DOHH2 (cell line): ENCODE results near the gene CREB3L2.

Experiments used
- H3F3A ChIP-seq: fragments of 200-600 bp; sonication (generic), shearing (Covaris generic); 2 replicates; pipeline ENCODE4 v1.6.0; 2016; ENCODE audit warnings: antibody characterized with exemption, mild to moderate bottlenecking; ENCODE audit not compliant: control insufficient read depth, insufficient read depth
- H3K27ac ChIP-seq: fragments of 200-600 bp; sonication (generic); 2 replicates; pipeline ENCODE4 v1.5.1; 2014; ENCODE audit warnings: low read depth, mild to moderate bottlenecking, low read length, moderate library complexity
- H3K27me3 ChIP-seq: fragments of 200-600 bp; sonication (generic); 2 replicates; pipeline ENCODE4 v1.6.1; 2014; ENCODE audit warnings: mild to moderate bottlenecking, low read length, mixed read lengths; ENCODE audit not compliant: control insufficient read depth
- H3K36me3 ChIP-seq: fragments of 200-600 bp; sonication (generic); 2 replicates; pipeline ENCODE4 v1.6.1; 2014; ENCODE audit warnings: mild to moderate bottlenecking, low read length, moderate library complexity, mixed read lengths; ENCODE audit not compliant: control insufficient read depth
- H3K4me1 ChIP-seq: fragments of 200-600 bp; sonication (generic); 2 replicates; pipeline ENCODE4 v1.6.1; 2014; ENCODE audit warnings: mild to moderate bottlenecking, low read length, mixed read lengths; ENCODE audit not compliant: control insufficient read depth
- H3K4me2 ChIP-seq: fragments of 200-600 bp; sonication (generic); 2 replicates; pipeline ENCODE4 v1.6.0; 2014; ENCODE audit warnings: mild to moderate bottlenecking, low read length, moderate library complexity
- H3K4me3 ChIP-seq: fragments of 200-600 bp; sonication (generic); 2 replicates; pipeline ENCODE4 v1.5.1; 2014; ENCODE audit warnings: mild to moderate bottlenecking, low read length, mixed read lengths
- H3K79me2 ChIP-seq: fragments of 200-600 bp; sonication (generic); 2 replicates; pipeline ENCODE4 v1.6.1; 2014; ENCODE audit warnings: mild to moderate bottlenecking, low read length, mixed read lengths; ENCODE audit not compliant: control insufficient read depth
- H3K9me2 ChIP-seq: fragments of 200-600 bp; sonication (generic); replicated peaks from 2 replicates; pipeline ENCODE4 v1.6.1; 2014; ENCODE audit warnings: mild to moderate bottlenecking, low read length, mixed read lengths; ENCODE audit not compliant: control insufficient read depth
- H3K9me3 ChIP-seq: fragments of 200-600 bp; sonication (generic); 2 replicates; pipeline ENCODE4 v1.6.1; 2014; ENCODE audit warnings: antibody characterized with exemption, low read length, mixed read lengths; ENCODE audit not compliant: control insufficient read depth, insufficient read depth
- H4K20me1 ChIP-seq: fragments of 200-600 bp; sonication (generic); 2 replicates; pipeline ENCODE4 v1.6.0; 2014; ENCODE audit warnings: low read depth, mild to moderate bottlenecking, antibody characterized with exemption, low read length, moderate library complexity; ENCODE audit not compliant: control insufficient read depth, insufficient read depth
- CTCF ChIP-seq: fragments of 200-600 bp; sonication (generic); IDR thresholded peaks from one replicate; pipeline ENCODE4 v1.5.1; 2014; ENCODE audit warnings: antibody characterized with exemption, mild to moderate bottlenecking, low read depth, low read length; ENCODE audit not compliant: poor library complexity, severe bottlenecking
- EZH2phosphoT487 ChIP-seq: fragments of 200-600 bp; sonication (generic); IDR thresholded peaks from 2 replicates; pipeline ENCODE4 v1.6.1; 2017; ENCODE audit warnings: borderline replicate concordance, mild to moderate bottlenecking, antibody characterized with exemption, low read length, moderate library complexity, mixed read lengths

The CREB3L2 gene

GRCh38 chr7:137870684-137871083, 131.2 kb downstream of the CREB3L2 start:
- TF ChIP-seq EZH2phosphoT487 (no peak), CTCF (no peak)
- H3K9me3 ChIP-seq, result peaks cover 12% of the 10 kb centered on the region; the same call in 1 of the 2 replicates
- H3K27me3 ChIP-seq, result no peaks in the 10 kb centered on the region
- H3K4me3 ChIP-seq, result no peak overlapping the region
- no peaks in the 10 kb centered on the region for H3K9me2 ChIP-seq
- H3K36me3 ChIP-seq, result no peaks in the 10 kb centered on the region
- H3F3A ChIP-seq, result no peaks in the 10 kb centered on the region
- no peaks in the 10 kb centered on the region for H3K4me1 ChIP-seq
- no peaks in the 10 kb centered on the region for H3K79me2 ChIP-seq
- H3K4me2 ChIP-seq, result no peak overlapping the region
- H4K20me1 ChIP-seq, result no peaks in the 10 kb centered on the region
- H3K27ac ChIP-seq, result no peak overlapping the region

- no peak overlapping the region for H3K27ac ChIP-seq
- no peaks in the 10 kb centered on the region for H4K20me1 ChIP-seq
- peaks cover 14% of the 10 kb centered on the region; the same call in 1 of the 2 replicates for H3K9me3 ChIP-seq
- no peaks in the 10 kb centered on the region for H3K9me2 ChIP-seq
- H3K27me3 ChIP-seq, result no peaks in the 10 kb centered on the region
- H3K36me3 ChIP-seq, result no peaks in the 10 kb centered on the region
- no peak for TF ChIP-seq EZH2phosphoT487
- TF ChIP-seq CTCF, result no peak
- no peak overlapping the region for H3K4me3 ChIP-seq
- no peak overlapping the region for H3K4me2 ChIP-seq
- H3K79me2 ChIP-seq, result no peaks in the 10 kb centered on the region
- no peaks in the 10 kb centered on the region for H3K4me1 ChIP-seq
- no peaks in the 10 kb centered on the region for H3F3A ChIP-seq
Observed at GRCh38 chr7:137870078-137870477, 131.8 kb downstream of the CREB3L2 start.

- no peak overlapping the region for H3K4me3 ChIP-seq
- no peaks in the 10 kb centered on the region for H3F3A ChIP-seq
- no peaks in the 10 kb centered on the region for H3K36me3 ChIP-seq
- H3K27ac ChIP-seq, result no peak overlapping the region
- H3K4me1 ChIP-seq, result no peaks in the 10 kb centered on the region
- H3K9me2 ChIP-seq, result no peaks in the 10 kb centered on the region
- H3K9me3 ChIP-seq, result peaks cover 14% of the 10 kb centered on the region; the same call in 1 of the 2 replicates
- H3K4me2 ChIP-seq, result no peak overlapping the region
- H3K27me3 ChIP-seq, result no peaks in the 10 kb centered on the region
- H4K20me1 ChIP-seq, result no peaks in the 10 kb centered on the region
- H3K79me2 ChIP-seq, result no peaks in the 10 kb centered on the region
- TF ChIP-seq CTCF, result no peak
Observed at GRCh38 chr7:137869260-137869659, 132.6 kb downstream of the CREB3L2 start.

GRCh38 chr7:137867289-137867688, 134.6 kb downstream of the CREB3L2 start:
- Histone ChIP-seq H3K27me3 (no peaks in the 10 kb centered on the region), H3K4me1 (no peaks in the 10 kb centered on the region), H3F3A (no peaks in the 10 kb centered on the region), H3K9me2 (no peaks in the 10 kb centered on the region), H3K36me3 (no peaks in the 10 kb centered on the region), H3K79me2 (no peaks in the 10 kb centered on the region), H3K4me3 (no peak overlapping the region), H3K4me2 (no peak overlapping the region), H3K27ac (no peak overlapping the region), H4K20me1 (no peaks in the 10 kb centered on the region), H3K9me3 (peaks cover 14% of the 10 kb centered on the region; the same call in 1 of the 2 replicates)
- TF ChIP-seq EZH2phosphoT487, result no peak
- TF ChIP-seq CTCF, result no peak
